SU-DHL-6 (cell line): Measurements from ENCODE around the gene CHL1.

ENCODE experiments used
- CTCF ChIP-seq: fragments of 200-600 bp; sonication (generic); IDR thresholded peaks from one replicate; pipeline ENCODE4 v1.5.1; 2017; ENCODE audit warnings: antibody characterized with exemption, mild to moderate bottlenecking, low read length, moderate library complexity; ENCODE audit not compliant: insufficient read depth, poor library complexity, severe bottlenecking
- EZH2phosphoT487 ChIP-seq: fragments of 200-600 bp; sonication (generic), shearing (Covaris generic); conservative IDR thresholded peaks from 2 replicates; pipeline ENCODE4 v1.6.1; 2018; ENCODE audit warnings: mild to moderate bottlenecking, antibody characterized with exemption, low read length, moderate library complexity, mixed read lengths

- TF ChIP-seq CTCF = no peak
- TF ChIP-seq EZH2phosphoT487 = no peak
These were observed 70.5 kb downstream of the CHL1 start for GRCh38 chr3:267101-267500.
